GM18909 (cell line): Measurements from ENCODE around the gene GCSAM.
A peak's percentile ranks its signal among the peaks of the same experiment; 100 is the strongest.

ENCODE experiments used
- ATAC-seq: cut with Tn5 transposase; IDR thresholded peaks from one replicate; pipeline ENCODE4 v1.9.1; 2021; ENCODE audit warnings: mild to moderate bottlenecking; ENCODE audit not compliant: unreplicated experiment, poor library complexity

GCSAM gene

GRCh38 chr3:112111785-112112402 lies 21.2 kb downstream of the GCSAM start:
- ATAC-seq = peak; percentile 62

GRCh38 chr3:112109322-112109721 lies 23.7 kb downstream of the GCSAM start:
- ATAC-seq = no peak

GRCh38 chr3:112104774-112105173 lies 28.3 kb downstream of the GCSAM start:
- no peak for ATAC-seq

- ATAC-seq = no peak
These were observed 31.1 kb downstream of the GCSAM start for GRCh38 chr3:112101916-112102315.

- ATAC-seq = no peak
These were observed 35.7 kb downstream of the GCSAM start for GRCh38 chr3:112097378-112097777.

GRCh38 chr3:112096176-112096575 lies 36.9 kb downstream of the GCSAM start:
- ATAC-seq = no peak

- ATAC-seq = no peak
These were observed 37.3 kb downstream of the GCSAM start for GRCh38 chr3:112095731-112096130.

GRCh38 chr3:112093180-112093522 lies 39.9 kb downstream of the GCSAM start:
- ATAC-seq = no peak

- ATAC-seq = peak; percentile 57
These were observed 40.4 kb downstream of the GCSAM start for GRCh38 chr3:112092496-112093179.

GRCh38 chr3:112090887-112091586 lies 42.0 kb downstream of the GCSAM start:
- ATAC-seq = no peak

GRCh38 chr3:112089956-112090886 lies 42.8 kb downstream of the GCSAM start:
- no peak for ATAC-seq

- no peak for ATAC-seq
These were observed 44.1 kb downstream of the GCSAM start for GRCh38 chr3:112088944-112089343.

- no peak for ATAC-seq
These were observed 45.3 kb downstream of the GCSAM start for GRCh38 chr3:112087746-112088145.

- no peak for ATAC-seq
These were observed 46.0 kb downstream of the GCSAM start for GRCh38 chr3:112086875-112087524.

GRCh38 chr3:112086076-112086854 lies 46.8 kb downstream of the GCSAM start, which contains the start of gene C3orf52:
Gene C3orf52 (plus strand): TSS chr3:112086389. CDS start chr3:112086408, 19 bp downstream.
- ATAC-seq = peak; percentile 79

GRCh38 chr3:112085735-112086075 lies 47.3 kb downstream of the GCSAM start:
- peak; percentile 5 for ATAC-seq

GRCh38 chr3:112084980-112085705 lies 47.9 kb downstream of the GCSAM start:
- no peak for ATAC-seq

GRCh38 chr3:112083239-112083638 lies 49.8 kb downstream of the GCSAM start:
- ATAC-seq = no peak
